GM23248 (cell line): ENCODE data around the gene SH3BP2.

Experiments
- EZH2 ChIP-seq: fragments of 200-600 bp; sonication (generic); IDR thresholded peaks from 2 replicates; pipeline ENCODE4 v1.6.1; 2018; ENCODE audit warnings: antibody characterized with exemption, mild to moderate bottlenecking; ENCODE audit not compliant: insufficient read depth, poor library complexity, severe bottlenecking
- EZH2phosphoT487 ChIP-seq: fragments of 200-600 bp; sonication (generic); IDR thresholded peaks from 2 replicates; pipeline ENCODE4 v1.6.1; 2018; ENCODE audit warnings: antibody characterized with exemption, moderate library complexity, mild to moderate bottlenecking, low read depth; ENCODE audit not compliant: insufficient read depth

DNA sequence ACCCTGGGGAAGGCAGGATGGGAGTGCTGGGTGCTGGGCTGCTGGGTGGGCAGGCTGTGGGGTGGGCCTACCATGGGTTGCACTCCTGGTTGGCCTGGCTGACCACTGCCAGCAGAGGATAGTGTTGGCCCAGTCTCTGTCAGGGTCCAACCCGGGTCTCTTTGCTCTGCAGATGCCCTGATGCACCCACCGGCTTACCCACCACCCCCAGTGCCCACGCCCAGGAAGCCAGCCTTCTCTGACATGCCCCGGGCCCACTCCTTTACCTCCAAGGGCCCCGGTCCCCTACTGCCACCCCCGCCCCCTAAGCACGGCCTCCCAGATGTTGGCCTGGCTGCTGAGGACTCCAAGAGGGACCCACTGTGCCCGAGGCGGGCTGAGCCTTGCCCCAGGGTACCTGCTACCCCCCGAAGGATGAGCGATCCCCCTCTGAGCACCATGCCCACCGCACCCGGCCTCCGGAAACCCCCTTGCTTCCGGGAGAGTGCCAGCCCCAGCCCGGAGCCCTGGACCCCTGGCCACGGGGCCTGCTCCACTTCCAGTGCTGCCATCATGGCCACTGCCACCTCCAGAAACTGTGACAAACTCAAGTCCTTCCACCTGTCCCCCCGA, 36.5 kb downstream of the SH3BP2 start:
- no peak for TF ChIP-seq EZH2
- no peak for TF ChIP-seq EZH2phosphoT487
